ENCODE data around the gene ZNF587. TPM values are rescaled to one million over a fixed set of nuclear protein-coding genes. Genes with fewer than 3 reads are reported as not detected.
"Not testable (repeated sequence)": the region's sequence is repeated elsewhere in the genome, so short reads cannot be mapped to it uniquely, and the experiment has no call there.

ZNF587 gene
- 10.6 and 11.4 TPM in 2 replicates for total RNA-seq (2014; rRNA removed; shearing (Covaris generic))

DNA sequence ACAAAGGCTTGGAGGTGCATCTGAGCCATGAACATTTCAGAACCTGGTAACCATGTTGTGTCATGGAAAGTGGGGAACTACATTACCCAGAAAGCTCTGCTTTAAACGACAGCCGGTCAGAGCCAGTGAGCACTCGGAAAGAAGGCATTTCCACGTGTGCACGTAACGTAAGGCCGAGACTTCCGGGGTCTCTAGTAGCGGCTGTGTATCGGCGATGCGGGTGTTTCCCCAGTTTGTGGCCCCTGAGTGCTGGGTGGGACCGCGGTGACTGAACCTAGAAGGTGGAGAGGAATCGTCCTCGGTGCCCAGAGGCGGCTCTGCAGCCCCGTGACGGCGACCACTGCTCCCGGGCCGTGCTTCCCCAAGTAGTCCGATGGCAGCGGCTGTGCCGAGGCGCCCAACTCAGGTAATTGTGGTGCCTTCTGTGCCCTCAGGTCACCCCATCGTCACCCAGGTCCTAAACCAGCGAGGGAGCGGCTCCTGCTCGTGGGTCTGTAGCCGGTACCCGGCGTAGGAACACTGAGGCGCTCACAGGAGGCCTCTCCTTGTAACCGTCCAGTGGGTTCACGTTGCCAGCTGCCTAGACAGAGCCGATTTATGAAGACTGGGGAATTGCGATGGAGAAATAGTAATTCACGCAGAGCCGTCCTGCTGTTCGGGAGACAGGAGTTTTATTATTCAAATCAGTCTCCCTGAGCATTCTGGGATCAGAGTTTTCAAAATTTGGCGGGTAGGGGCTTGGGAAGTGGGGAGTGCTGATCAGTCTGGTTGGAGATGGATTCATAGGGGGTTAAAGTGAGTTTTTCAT lies at the start of gene ZNF587:
ZNF587 (plus strand) TSS at position 194 of the 808 bp plus-strand sequence; CDS start at position 374, 180 bp downstream.
- peak; percentile 86 for DNase-seq (ENCODE audit: low read depth)

- no peak for DNase-seq (ENCODE audit: low read depth)
These were observed 49.0 kb upstream of the ZNF587 start for GRCh38 chr19:57800696-57801095.

DNA sequence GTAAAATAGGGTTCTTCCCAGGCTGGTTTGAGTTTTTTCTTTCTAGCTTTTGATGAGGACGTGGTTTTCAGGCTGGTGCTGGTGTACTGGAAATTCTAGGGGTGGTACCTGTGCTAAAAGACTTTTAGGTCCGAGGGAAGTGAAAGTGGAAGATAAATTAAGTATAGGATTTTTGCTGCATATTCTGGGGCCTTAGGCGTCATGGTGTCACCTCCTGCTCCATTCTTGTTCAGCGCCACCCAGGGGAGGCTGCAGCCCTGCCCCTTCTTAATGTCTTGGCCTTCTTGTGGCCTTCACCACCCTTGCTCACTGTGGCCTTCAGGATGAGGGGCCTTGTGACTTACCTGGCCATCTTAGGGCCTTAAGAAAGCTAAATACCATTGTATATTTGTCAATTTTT lies 47.4 kb upstream of the ZNF587 start:
- no peak for DNase-seq (ENCODE audit: low read depth)

- DNase-seq (ENCODE audit: low read depth), result no peak
These were observed 46.4 kb upstream of the ZNF587 start for GRCh38 chr19:57803265-57803593.

- DNase-seq (ENCODE audit: low read depth), result peak; percentile 82
These were observed 45.9 kb upstream of the ZNF587 start for GRCh38 chr19:57803594-57804325.

DNA sequence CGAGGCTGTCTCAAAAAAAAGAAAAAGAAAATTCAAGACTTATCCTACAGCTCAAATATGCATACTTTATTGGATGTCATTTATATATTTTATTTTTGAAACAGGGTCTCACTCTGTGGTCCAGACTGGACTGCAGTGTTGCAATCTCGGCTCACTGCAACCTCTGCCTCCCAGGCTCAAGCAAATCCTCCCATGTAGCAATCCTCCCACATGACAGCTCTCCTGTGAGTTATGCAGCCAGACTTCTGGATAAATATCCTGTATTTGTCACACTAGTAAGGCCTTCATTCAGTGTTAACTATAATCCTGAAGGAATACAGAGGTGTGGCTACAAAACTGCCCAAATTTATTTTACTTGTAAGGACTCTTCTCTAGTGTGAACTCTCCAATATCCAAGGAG lies 42.1 kb upstream of the ZNF587 start:
- DNase-seq (ENCODE audit: low read depth), result no peak

DNA sequence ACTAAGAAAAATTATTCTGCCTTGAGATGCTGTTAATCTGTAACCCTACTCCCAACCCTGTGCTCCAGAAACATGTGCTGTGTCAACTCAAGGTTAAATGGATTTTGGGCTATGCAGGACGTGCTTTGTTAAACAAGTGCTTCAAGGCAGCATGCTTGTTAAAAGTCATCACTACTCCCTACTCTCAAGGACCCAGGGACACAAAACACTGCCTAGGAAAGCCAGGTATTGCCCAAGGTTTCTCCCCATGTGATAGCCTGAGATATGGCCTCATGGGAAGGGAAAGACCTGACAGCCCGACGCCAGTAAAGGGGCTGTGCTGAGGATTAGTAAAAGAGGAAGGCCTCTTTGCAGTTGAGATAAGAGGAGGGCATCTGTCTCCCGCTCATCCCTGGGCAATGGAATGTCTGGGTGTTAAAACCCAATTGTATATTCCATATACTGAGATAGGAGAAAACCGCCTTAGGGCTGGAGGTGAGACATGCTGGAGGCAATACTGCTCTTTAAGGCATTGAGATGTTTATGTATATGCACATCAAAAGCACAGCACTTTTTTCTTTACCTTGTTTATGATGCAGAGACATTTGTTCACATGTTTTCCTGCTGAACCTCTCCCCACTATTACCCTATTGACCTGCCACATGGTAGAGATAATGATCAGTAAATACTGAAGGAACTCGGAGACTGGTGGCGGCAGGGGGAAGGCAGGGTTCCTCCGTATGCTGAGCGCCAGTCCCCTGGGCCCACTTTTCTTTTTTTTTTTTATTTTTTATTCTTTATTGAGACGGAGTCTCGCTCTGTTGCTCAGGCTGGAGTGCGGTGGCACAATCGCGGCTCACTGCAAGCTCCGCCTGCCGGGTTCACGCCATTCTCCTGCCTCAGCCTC lies 39.0 kb upstream of the ZNF587 start:
- DNase-seq (ENCODE audit: low read depth), result not testable (repeated sequence)

- no peak for DNase-seq (ENCODE audit: low read depth)
These were observed 37.4 kb upstream of the ZNF587 start for GRCh38 chr19:57812226-57812625.

DNA sequence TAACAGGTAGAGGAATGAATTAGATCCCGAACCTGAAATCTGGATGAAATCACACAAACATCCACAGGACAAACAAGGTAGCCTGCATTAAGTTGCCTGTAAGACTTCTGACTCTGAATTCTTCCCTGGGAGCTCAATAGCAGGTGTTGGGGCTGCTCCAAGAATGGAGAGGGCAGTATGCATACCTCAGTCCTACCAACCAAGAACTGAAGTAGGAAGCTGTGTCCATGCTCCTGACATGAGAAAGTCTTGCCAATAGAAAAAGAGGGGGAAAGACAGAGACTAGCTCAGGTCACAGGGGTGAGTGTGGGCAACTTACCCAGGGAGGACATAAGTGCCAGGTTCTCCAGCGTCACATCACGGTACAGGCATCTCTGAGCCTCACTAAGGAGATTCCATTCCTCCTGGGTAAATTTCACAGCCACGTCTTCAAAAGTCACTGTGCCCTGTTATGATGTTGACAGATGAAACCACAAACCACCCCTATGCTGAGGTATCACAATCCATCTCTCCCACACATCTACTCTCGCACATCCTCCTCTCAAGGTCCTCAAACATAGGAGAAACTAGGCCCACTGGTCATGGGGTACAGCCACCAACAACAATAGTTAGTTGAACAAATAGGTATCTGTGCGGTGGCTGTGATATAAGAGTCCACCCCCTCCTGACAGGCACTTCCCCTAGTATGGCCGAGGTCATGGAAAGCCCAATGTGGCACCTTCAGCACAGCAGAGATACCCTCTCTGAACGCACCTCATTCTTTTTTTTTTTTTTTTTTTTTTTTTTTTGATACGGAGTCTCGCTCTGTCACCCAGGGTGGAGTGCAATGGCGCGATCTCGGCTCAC lies 36.5 kb upstream of the ZNF587 start:
- not testable (repeated sequence) for DNase-seq (ENCODE audit: low read depth)

DNA sequence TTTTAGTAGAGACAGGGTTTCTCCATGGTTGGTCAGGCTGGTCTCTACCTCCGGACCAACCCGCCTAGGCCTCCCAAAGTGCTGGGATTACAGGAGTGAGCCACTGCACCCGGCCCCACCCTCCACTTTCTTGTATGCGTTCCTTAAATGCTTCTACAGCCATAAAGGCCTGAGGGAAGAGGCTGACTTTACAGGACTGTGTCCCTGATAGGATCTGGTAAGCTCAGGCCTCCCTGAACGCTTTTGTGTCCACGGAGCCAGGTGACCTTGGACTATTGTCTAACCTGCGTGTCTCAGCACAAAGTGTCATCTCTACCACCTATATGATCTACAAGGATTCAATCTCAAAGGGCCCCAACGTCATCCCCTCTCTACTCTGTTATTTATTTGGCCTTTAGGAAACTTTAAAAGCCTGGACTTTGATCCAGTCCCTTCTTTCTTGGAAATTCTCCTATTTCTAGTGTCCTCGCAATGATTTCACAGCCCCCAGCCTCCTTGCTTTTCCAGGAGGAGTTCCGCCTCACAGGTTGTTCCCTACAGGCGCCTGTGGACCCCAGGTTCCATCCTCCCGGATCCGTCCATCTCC lies 35.6 kb upstream of the ZNF587 start:
- DNase-seq (ENCODE audit: low read depth), result peak; percentile 21

DNA sequence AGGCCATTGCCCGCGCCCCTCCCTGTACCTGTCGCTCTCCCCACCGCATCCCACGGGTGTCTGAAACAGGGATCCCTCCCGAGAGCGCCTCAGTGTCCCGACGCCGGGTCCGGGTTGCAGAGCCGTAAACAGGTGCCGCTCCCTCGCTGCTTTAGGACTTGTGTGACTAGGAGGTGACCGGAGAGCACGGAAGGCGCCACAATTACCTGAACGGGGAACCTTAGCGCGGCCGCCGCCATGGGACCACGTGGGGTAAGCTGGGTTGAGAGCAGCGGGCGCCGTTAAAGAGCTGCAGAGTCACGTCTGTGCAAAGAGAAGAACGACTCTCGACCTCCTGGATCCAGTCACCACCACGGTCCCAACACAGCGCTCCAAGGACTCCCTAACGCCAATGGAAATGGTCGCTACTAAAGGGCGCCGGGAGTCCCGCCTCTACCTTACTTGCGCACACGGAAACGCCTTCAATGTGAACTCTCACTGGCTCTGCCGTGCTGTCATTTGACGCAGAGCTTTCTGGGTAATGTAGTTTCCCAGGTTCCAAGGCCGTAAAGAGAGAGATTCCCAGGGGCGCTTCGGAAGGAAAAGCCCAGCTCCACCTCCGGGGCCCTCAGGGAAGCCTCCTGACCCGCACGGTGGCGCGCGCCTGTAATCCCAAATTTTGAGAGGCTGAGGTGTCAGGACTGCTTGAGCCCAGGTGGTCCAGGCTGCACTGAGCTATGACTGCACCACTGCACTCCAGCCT lies 35.0 kb upstream of the ZNF587 start, which contains the start of gene ZNF552:
ZNF552 (minus strand) TSS at position 409 of the 742 bp plus-strand sequence; CDS start at position 239, 170 bp downstream.
- DNase-seq (ENCODE audit: low read depth), result peak; percentile 91

DNA sequence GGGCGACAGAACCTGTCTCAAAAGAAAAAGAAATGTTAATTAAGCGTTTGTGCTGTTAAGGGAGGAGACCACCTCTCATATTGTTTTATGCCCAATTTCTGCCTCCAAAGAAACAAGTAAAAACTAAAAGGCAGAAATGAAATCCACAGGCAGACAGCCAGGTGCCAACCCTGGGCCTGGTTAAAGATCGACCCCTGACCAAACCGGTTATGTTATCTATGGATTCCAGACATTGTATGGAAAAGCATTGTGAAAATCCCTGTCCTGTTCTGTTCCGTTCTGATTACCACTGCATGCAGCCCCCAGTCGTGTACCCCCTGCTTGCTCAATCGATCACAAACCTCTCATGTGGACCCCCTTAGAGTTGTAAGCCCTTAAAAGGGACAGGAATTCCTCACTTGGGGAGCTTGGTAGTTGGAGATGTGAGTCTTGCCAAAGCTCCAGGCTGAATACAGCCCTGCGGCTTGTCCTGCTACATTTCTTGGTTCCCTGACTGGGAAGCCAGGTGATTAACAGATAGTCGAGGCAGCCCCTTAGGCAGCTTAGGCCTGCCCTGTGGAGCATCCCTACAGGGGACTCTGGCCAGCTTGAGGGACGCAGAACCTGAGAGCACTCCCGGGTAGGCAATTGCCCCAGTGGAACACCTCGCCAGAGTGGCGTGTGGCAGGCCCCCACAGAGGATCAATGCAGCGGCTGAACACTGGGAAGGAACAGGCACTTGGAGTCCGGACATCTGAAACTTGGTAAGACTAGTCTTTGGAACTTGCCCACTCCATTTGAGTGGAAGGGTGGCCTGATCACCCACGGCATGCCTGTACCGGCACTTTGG lies 34.2 kb upstream of the ZNF587 start:
- no peak for DNase-seq (ENCODE audit: low read depth)

GRCh38 chr19:57816652-57817051 lies 33.0 kb upstream of the ZNF587 start:
- no peak for DNase-seq (ENCODE audit: low read depth)

- no peak for DNase-seq (ENCODE audit: low read depth)
These were observed 31.7 kb upstream of the ZNF587 start for GRCh38 chr19:57817976-57818375.

DNA sequence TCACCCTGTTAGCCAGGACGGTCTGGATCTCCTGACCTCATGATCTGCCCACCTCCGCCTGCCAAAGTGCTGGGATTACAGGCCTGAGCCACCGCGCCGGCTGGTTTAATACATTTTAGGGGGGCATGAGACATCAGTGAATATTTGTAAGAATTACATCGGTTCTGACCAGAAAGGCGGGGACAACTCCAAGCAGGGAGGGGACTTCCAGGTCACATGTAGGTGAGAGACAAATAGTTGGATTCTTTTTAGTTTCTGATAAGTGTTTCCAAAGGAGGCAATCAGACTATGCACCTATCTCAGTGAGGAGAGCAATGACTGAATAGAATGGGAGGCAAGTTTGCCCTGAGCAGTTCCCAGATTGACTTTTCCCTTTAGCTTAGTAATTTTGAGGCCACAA lies 31.3 kb upstream of the ZNF587 start:
- DNase-seq (ENCODE audit: low read depth), result no peak

GRCh38 chr19:57819475-57820148 lies 30.0 kb upstream of the ZNF587 start:
- DNase-seq (ENCODE audit: low read depth), result peak; percentile 94

GRCh38 chr19:57820599-57820998 lies 29.1 kb upstream of the ZNF587 start:
- no peak for DNase-seq (ENCODE audit: low read depth)

DNA sequence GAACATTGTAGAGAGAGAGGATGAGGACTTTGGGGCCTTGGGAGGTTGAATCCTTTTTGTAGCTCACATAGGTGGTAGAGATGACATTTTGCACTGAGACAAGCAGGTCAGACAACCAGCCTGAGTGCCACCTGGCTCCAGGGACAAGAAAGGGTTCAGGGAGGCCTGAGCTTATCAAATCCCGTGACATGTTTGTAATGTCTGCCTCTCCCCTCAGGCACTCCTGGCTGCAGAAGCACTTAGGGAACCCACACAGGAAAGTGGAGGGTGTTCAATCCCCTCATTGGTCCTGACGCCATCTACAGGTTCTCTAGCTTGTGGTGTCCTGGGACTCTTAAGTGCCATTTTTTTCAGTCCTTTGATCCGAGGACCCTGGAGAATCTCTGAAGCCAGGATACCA lies 28.6 kb upstream of the ZNF587 start:
- DNase-seq (ENCODE audit: low read depth), result not testable (repeated sequence)
